GM12878 (cell line): ENCODE results near the gene RAB8A. TPM values are rescaled to one million over a fixed set of nuclear protein-coding genes. Genes with fewer than 3 reads are reported as not detected.

Experiments
- ASH2L ChIP-seq: fragments of 300-600, 200-600 bp; sonication (generic); IDR thresholded peaks from 2 replicates; pipeline ENCODE4 v1.6.1; 2017; ENCODE audit warnings: low read depth, mild to moderate bottlenecking, borderline replicate concordance
- CBFB ChIP-seq: IDR thresholded peaks from 2 replicates; pipeline ENCODE4 v1.6.1; 2016; ENCODE audit warnings: antibody characterized with exemption, low read depth
- CEBPB ChIP-seq, 2 experiments: fragments of 150-350 bp in 1 of 2; IDR thresholded peaks; 2 replicates each; pipeline ENCODE4 v1.6.1; 2012 to 2014; ENCODE audit warnings: low read depth in 2 of 2, low read length in 2 of 2, borderline replicate concordance in 1 of 2, inconsistent platforms in 1 of 2
- CHD1 ChIP-seq: IDR thresholded peaks from 2 replicates; pipeline ENCODE4 v1.6.1; 2012; ENCODE audit warnings: low read depth, low read length, improper control_type of control experiment
- DPF2 ChIP-seq: fragments of 450-650 bp; IDR thresholded peaks from 2 replicates; pipeline ENCODE4 v1.6.1; 2017; ENCODE audit warnings: mild to moderate bottlenecking
- EZH2 ChIP-seq: IDR thresholded peaks from 2 replicates; pipeline ENCODE4 v1.6.1; 2012; ENCODE audit warnings: low read depth, mild to moderate bottlenecking, control low read depth, inconsistent platforms, low read length, borderline replicate concordance; ENCODE audit not compliant: control insufficient read depth
- GATAD2B ChIP-seq: fragments of 450-650 bp; conservative IDR thresholded peaks from 2 replicates; pipeline ENCODE4 v1.6.1; 2017; ENCODE audit warnings: low read depth, mild to moderate bottlenecking, moderate library complexity
- HDAC2 ChIP-seq: fragments of 200-600 bp; sonication (generic); IDR thresholded peaks from 2 replicates; pipeline ENCODE4 v1.6.1; 2017
- HDAC6 ChIP-seq: fragments of 200-600 bp; sonication (generic); IDR thresholded peaks from one replicate; pipeline ENCODE4 v1.8.0; 2017; ENCODE audit warnings: antibody characterized with exemption; ENCODE audit not compliant: unreplicated experiment
- LARP7 ChIP-seq: fragments of 450-650 bp; IDR thresholded peaks from 2 replicates; pipeline ENCODE4 v1.6.1; 2017; ENCODE audit warnings: mild to moderate bottlenecking
- MYC ChIP-seq: IDR thresholded peaks from 2 replicates; pipeline ENCODE4 v1.6.1; 2011; ENCODE audit warnings: mild to moderate bottlenecking, low read length, moderate library complexity, inconsistent platforms; ENCODE audit not compliant: insufficient read depth, insufficient replicate concordance, insufficient read length, severe bottlenecking
- NBN ChIP-seq: fragments of 450-650 bp; IDR thresholded peaks from 2 replicates; pipeline ENCODE4 v1.6.1; 2016
- NRF1 ChIP-seq: conservative IDR thresholded peaks from 2 replicates; pipeline ENCODE4 v1.6.1; 2011; ENCODE audit warnings: mild to moderate bottlenecking, low read depth, low read length, improper control_type of control experiment
- PAX8 ChIP-seq: fragments of 450-650 bp; IDR thresholded peaks from 2 replicates; pipeline ENCODE4 v1.6.1; 2017; ENCODE audit warnings: mild to moderate bottlenecking, moderate library complexity
- POLR2A ChIP-seq: IDR thresholded peaks from 2 replicates; pipeline ENCODE4 v1.6.1; 2011; ENCODE audit warnings: low read depth, mild to moderate bottlenecking, low read length
- RB1 ChIP-seq: fragments of 450-650 bp; formaldehyde crosslinking; IDR thresholded peaks from 2 replicates; pipeline ENCODE4 v1.6.1; 2017; ENCODE audit warnings: mild to moderate bottlenecking, borderline replicate concordance
- RFX5 ChIP-seq: IDR thresholded peaks from 2 replicates; pipeline ENCODE4 v1.6.1; 2011; ENCODE audit warnings: low read depth, low read length, improper control_type of control experiment
- SREBF2 ChIP-seq: IDR thresholded peaks from 2 replicates; pipeline ENCODE4 v1.6.1; 2012; ENCODE audit warnings: mild to moderate bottlenecking, low read length
- SUZ12 ChIP-seq: fragments of 200-600 bp; sonication (generic); IDR thresholded peaks from one replicate; pipeline ENCODE4 v1.6.1; 2018; ENCODE audit warnings: antibody characterized with exemption, mild to moderate bottlenecking; ENCODE audit not compliant: unreplicated experiment
- YY1 ChIP-seq: IDR thresholded peaks from 2 replicates; pipeline ENCODE4 v1.6.1; 2011; ENCODE audit warnings: low read depth, mild to moderate bottlenecking, low read length
- ZBTB33 ChIP-seq: fragments of 450-650 bp; IDR thresholded peaks from 2 replicates; pipeline ENCODE4 v1.6.1; 2017; ENCODE audit warnings: mild to moderate bottlenecking
- ZBTB40 ChIP-seq: fragments of 450-650 bp; IDR thresholded peaks from 2 replicates; pipeline ENCODE4 v1.6.1; 2016; ENCODE audit warnings: mild to moderate bottlenecking, moderate library complexity, borderline replicate concordance
- ZNF217 ChIP-seq: fragments of 450-650 bp; IDR thresholded peaks from 2 replicates; pipeline ENCODE4 v1.6.1; 2017; ENCODE audit warnings: antibody characterized with exemption, mild to moderate bottlenecking
- polyA plus RNA-seq, 11 experiments: library from polyadenylated mRNA; depleted of rRNA in 4 of 11; unstranded in 6 of 11; stranded (reverse) in 5 of 11; fragments of >200 nt; fragmentation: Nextera tagmentation in 4 of 11; fragmentation: Illumina TruSeq in 1 of 11; extraction: Ambion mirVana in 4 of 11; extraction: Trizol in 1 of 11; gene quantifications; 1 replicate in 1 of 11; 2 replicates in 10 of 11; pipeline versions ENCODE4 v1.2.1 to v1.2.3, GENCODE V29; 2011 to 2016; ENCODE audit warnings: inconsistent platforms in 2 of 11, missing spikeins in 2 of 11, low read depth in 1 of 11
- total RNA-seq, 4 experiments: library from RNA; depleted of rRNA in 3 of 4; stranded (reverse); fragments of >200 nt in 3 of 4; fragmentation: Illumina TruSeq in 1 of 4; extraction: Trizol in 1 of 4; gene quantifications; 2 replicates each; pipeline versions ENCODE4 v1.2.1 to v1.2.3, GENCODE V29; 2013 to 2021
- TF ChIP-seq, protein P1 (sequence below): IDR thresholded peaks from 2 replicates; pipeline ENCODE4 v1.6.1; 2011; ENCODE audit warnings: mild to moderate bottlenecking, low read depth, low read length, moderate library complexity; ENCODE audit not compliant: insufficient replicate concordance
- TF ChIP-seq, protein P2 (sequence below): fragments of 450-650 bp; IDR thresholded peaks from 2 replicates; pipeline ENCODE4 v1.6.1; 2016; ENCODE audit warnings: mild to moderate bottlenecking

The RAB8A gene
- total and polyA plus RNA-seq, 10 of the 15 experiments (the other 5 are each of a cell fraction or from before 2014, with no cell fraction given): 23.9 to 314 (median 185) TPM

- TF ChIP-seq CHD1 (no peak), CBFB (peak; percentile 96), HDAC2 (no peak), RFX5 (no peak), MYC (no peak), HDAC6 (no peak), SUZ12 (no peak), PAX8 (no peak), RB1 (no peak; the same call in 1 of the 2 replicates), LARP7 (no peak), ZNF217 (peak; percentile 87), POLR2A (peak; percentile 80), SREBF2 (no peak), ASH2L (no peak; the same call in 1 of the 2 replicates), EZH2 (no peak), NBN (peak; percentile 95), CEBPB (IDR thresholded peaks at IDR 0.05; ENCODE audit: borderline replicate concordance in 1 of 2, low read depth in 2 of 2, low read length in 2 of 2) (no peak), NRF1 (no peak), ZBTB33 (no peak), DPF2 (peak; percentile 99), ZBTB40 (no peak), YY1 (peak; percentile 81), GATAD2B (peak; percentile 99)
- TF ChIP-seq, protein P1, sequence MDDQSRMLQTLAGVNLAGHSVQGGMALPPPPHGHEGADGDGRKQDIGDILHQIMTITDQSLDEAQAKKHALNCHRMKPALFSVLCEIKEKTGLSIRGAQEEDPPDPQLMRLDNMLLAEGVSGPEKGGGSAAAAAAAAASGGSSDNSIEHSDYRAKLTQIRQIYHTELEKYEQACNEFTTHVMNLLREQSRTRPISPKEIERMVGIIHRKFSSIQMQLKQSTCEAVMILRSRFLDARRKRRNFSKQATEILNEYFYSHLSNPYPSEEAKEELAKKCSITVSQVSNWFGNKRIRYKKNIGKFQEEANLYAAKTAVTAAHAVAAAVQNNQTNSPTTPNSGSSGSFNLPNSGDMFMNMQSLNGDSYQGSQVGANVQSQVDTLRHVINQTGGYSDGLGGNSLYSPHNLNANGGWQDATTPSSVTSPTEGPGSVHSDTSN: no peak
- TF ChIP-seq, protein P2, sequence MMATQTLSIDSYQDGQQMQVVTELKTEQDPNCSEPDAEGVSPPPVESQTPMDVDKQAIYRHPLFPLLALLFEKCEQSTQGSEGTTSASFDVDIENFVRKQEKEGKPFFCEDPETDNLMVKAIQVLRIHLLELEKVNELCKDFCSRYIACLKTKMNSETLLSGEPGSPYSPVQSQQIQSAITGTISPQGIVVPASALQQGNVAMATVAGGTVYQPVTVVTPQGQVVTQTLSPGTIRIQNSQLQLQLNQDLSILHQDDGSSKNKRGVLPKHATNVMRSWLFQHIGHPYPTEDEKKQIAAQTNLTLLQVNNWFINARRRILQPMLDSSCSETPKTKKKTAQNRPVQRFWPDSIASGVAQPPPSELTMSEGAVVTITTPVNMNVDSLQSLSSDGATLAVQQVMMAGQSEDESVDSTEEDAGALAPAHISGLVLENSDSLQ: peak; percentile 4; the same call in 1 of the 2 replicates
These were observed 6.9 kb downstream of the RAB8A start (continued) for GRCh38 chr19:16118489-16119033.
